ENCODE measurements around the gene KRT24. TPM values are rescaled to one million over a fixed set of nuclear protein-coding genes. Genes with fewer than 3 reads are reported as not detected.
A peak's percentile ranks its signal among the peaks of the same experiment; 100 is the strongest.

Gene KRT24
- total RNA-seq, 1 donor from 2014 or later: not detected

GRCh38 chr17:40675905-40676304, 27.6 kb downstream of the KRT24 start:
- no peak for TF ChIP-seq CTCF (IDR thresholded peaks at IDR 0.05; ENCODE audit: unreplicated experiment)
- H3K9me3 Mint-ChIP-seq (ENCODE audit: unreplicated experiment): no peaks in the 10 kb centered on the region
- no peaks in the 10 kb centered on the region for H3K27me3 Mint-ChIP-seq (ENCODE audit: unreplicated experiment)
- H3K27ac Mint-ChIP-seq (ENCODE audit: unreplicated experiment): no peak overlapping the region
- no peak for DNase-seq (ENCODE audit: low spot score)
- no peak overlapping the region for H3K4me3 Mint-ChIP-seq (ENCODE audit: unreplicated experiment)
- H3K36me3 Mint-ChIP-seq (ENCODE audit: low read depth, unreplicated experiment): no peaks in the 10 kb centered on the region
- H3K4me1 Mint-ChIP-seq (ENCODE audit: unreplicated experiment): no peaks in the 10 kb centered on the region

GRCh38 chr17:40672654-40673053, 30.9 kb downstream of the KRT24 start:
- Mint-ChIP-seq H3K27ac (ENCODE audit: unreplicated experiment) (no peak overlapping the region), H3K36me3 (ENCODE audit: low read depth, unreplicated experiment) (no peaks in the 10 kb centered on the region), H3K4me3 (ENCODE audit: unreplicated experiment) (no peak overlapping the region), H3K9me3 (ENCODE audit: unreplicated experiment) (no peaks in the 10 kb centered on the region), H3K4me1 (ENCODE audit: unreplicated experiment) (no peaks in the 10 kb centered on the region), H3K27me3 (ENCODE audit: unreplicated experiment) (peaks cover 3% of the 10 kb centered on the region)
- TF ChIP-seq CTCF (IDR thresholded peaks at IDR 0.05; ENCODE audit: unreplicated experiment): no peak
- DNase-seq (ENCODE audit: low spot score): no peak

GRCh38 chr17:40671282-40671681, 32.3 kb downstream of the KRT24 start:
- Mint-ChIP-seq H3K9me3 (ENCODE audit: unreplicated experiment) (no peaks in the 10 kb centered on the region), H3K4me3 (ENCODE audit: unreplicated experiment) (no peak overlapping the region), H3K4me1 (ENCODE audit: unreplicated experiment) (no peaks in the 10 kb centered on the region), H3K27ac (ENCODE audit: unreplicated experiment) (no peak overlapping the region), H3K27me3 (ENCODE audit: unreplicated experiment) (peaks cover 3% of the 10 kb centered on the region), H3K36me3 (ENCODE audit: low read depth, unreplicated experiment) (no peaks in the 10 kb centered on the region)
- no peak for DNase-seq (ENCODE audit: low spot score)
- TF ChIP-seq CTCF (IDR thresholded peaks at IDR 0.05; ENCODE audit: unreplicated experiment): no peak

GRCh38 chr17:40666331-40666730, 37.2 kb downstream of the KRT24 start:
- no peak for DNase-seq (ENCODE audit: low spot score)
- peaks cover 3% of the 10 kb centered on the region for H3K27me3 Mint-ChIP-seq (ENCODE audit: unreplicated experiment)
- H3K27ac Mint-ChIP-seq (ENCODE audit: unreplicated experiment): no peak overlapping the region
- peaks cover 6% of the 10 kb centered on the region for H3K4me1 Mint-ChIP-seq (ENCODE audit: unreplicated experiment)
- H3K4me3 Mint-ChIP-seq (ENCODE audit: unreplicated experiment): no peak overlapping the region
- H3K9me3 Mint-ChIP-seq (ENCODE audit: unreplicated experiment): no peaks in the 10 kb centered on the region
- no peak for TF ChIP-seq CTCF (IDR thresholded peaks at IDR 0.05; ENCODE audit: unreplicated experiment)
- no peaks in the 10 kb centered on the region for H3K36me3 Mint-ChIP-seq (ENCODE audit: low read depth, unreplicated experiment)

- DNase-seq (ENCODE audit: low spot score): no peak
- Mint-ChIP-seq H3K36me3 (ENCODE audit: low read depth, unreplicated experiment) (no peaks in the 10 kb centered on the region), H3K4me1 (ENCODE audit: unreplicated experiment) (peaks cover 6% of the 10 kb centered on the region), H3K4me3 (ENCODE audit: unreplicated experiment) (peak within 1 kb of the TSS; percentile 83), H3K27me3 (ENCODE audit: unreplicated experiment) (no peaks in the 10 kb centered on the region), H3K27ac (ENCODE audit: unreplicated experiment) (peak within 1 kb of the TSS; percentile 25), H3K9me3 (ENCODE audit: unreplicated experiment) (no peaks in the 10 kb centered on the region)
- TF ChIP-seq CTCF (IDR thresholded peaks at IDR 0.05; ENCODE audit: unreplicated experiment): no peak
Observed at GRCh38 chr17:40664582-40665333, 38.8 kb downstream of the KRT24 start, which contains the start of gene KRT222. KRT222 (minus strand) TSS chr17:40665177; CDS start chr17:40665099, 78 bp downstream.

Data from endothelial cell (in vitro differentiated cells).